Calu3 (cell line): ENCODE measurements around the gene PLAC1. TPM values are rescaled to one million over a fixed set of nuclear protein-coding genes. Genes with fewer than 3 reads are reported as not detected.

Experiments
- BruUV-seq: library from RNA; stranded (reverse); fragments of 400-500 nt; replicated peaks from 2 replicates; lab custom pipeline; 2021; lab: Mats Ljungman, UMichigan
- CTCF ChIA-PET: fragments of 300-600 bp; sonication (Branson Sonifier 250); formaldehyde crosslinking; loops from one replicate; lab custom pipeline; 2022; ENCODE audit warnings: antibody characterized with exemption; lab: Charles Lee
- DNase-seq: peaks from one replicate; pipeline ENCODE4 v3.0.0; 2022
- H3K27ac Mint-ChIP-seq: one replicate; pipeline ENCODE4 v1.8.0; 2022; ENCODE audit warnings: mixed read lengths; ENCODE audit not compliant: unreplicated experiment
- H3K27me3 Mint-ChIP-seq: one replicate; pipeline ENCODE4 v1.8.0; 2022; ENCODE audit warnings: mixed read lengths; ENCODE audit not compliant: unreplicated experiment
- H3K36me3 Mint-ChIP-seq: one replicate; pipeline ENCODE4 v1.8.0; 2022; ENCODE audit warnings: mild to moderate bottlenecking, moderate library complexity, mixed read lengths; ENCODE audit not compliant: insufficient read depth, unreplicated experiment
- H3K4me1 Mint-ChIP-seq: one replicate; pipeline ENCODE4 v1.8.0; 2022; ENCODE audit warnings: mild to moderate bottlenecking, low read depth, mixed read lengths; ENCODE audit not compliant: unreplicated experiment
- H3K4me3 Mint-ChIP-seq: one replicate; pipeline ENCODE4 v1.8.0; 2022; ENCODE audit warnings: mild to moderate bottlenecking, low read depth, moderate library complexity, mixed read lengths; ENCODE audit not compliant: unreplicated experiment
- H3K9me3 Mint-ChIP-seq: one replicate; pipeline ENCODE4 v1.8.0; 2022; ENCODE audit warnings: low read depth, mixed read lengths; ENCODE audit not compliant: unreplicated experiment
- CTCF ChIP-seq: fragments of 200-600 bp; IDR thresholded peaks from one replicate; pipeline ENCODE4 v1.8.0; 2022; ENCODE audit warnings: antibody characterized with exemption; ENCODE audit not compliant: unreplicated experiment
- intact Hi-C: fragments of 100-400 bp; cut with micrococcal nuclease; formaldehyde crosslinking; loops from one replicate; pipeline ENCODE4 v1.10.0; 2022; ENCODE audit not compliant: unreplicated experiment
- total RNA-seq: library from RNA; stranded (reverse); gene quantifications from 2 replicates; pipeline ENCODE4 v1.2.3, GENCODE V29; 2022

The PLAC1 gene
- total RNA-seq, 1 experiment from 2014 or later = not detected

GRCh38 chrX:134658760-134659023 lies 421 bp upstream of the PLAC1 start:
- Mint-ChIP-seq H3K9me3 (no peaks in the 10 kb centered on the region), H3K36me3 (no peaks in the 10 kb centered on the region), H3K4me1 (no peaks in the 10 kb centered on the region), H3K4me3 (no peak overlapping the region), H3K27me3 (no peaks in the 10 kb centered on the region), H3K27ac (no peak overlapping the region)
- no TSS peak for BruUV-seq
- DNase-seq = no peak
- CTCF ChIA-PET = interaction anchor here (0.6 kb wide), 1 partner anchor 11 kb away, joined by 5 read pairs; no protein-coding TSS in a partner anchor
- intact Hi-C loops = no loop called here
- TF ChIP-seq CTCF = no peak

- no peak for DNase-seq
- Mint-ChIP-seq H3K36me3 (no peaks in the 10 kb centered on the region), H3K4me3 (no peak overlapping the region), H3K27ac (no peak overlapping the region), H3K9me3 (no peaks in the 10 kb centered on the region), H3K4me1 (no peaks in the 10 kb centered on the region), H3K27me3 (no peaks in the 10 kb centered on the region)
- CTCF ChIA-PET = no interaction called here
- intact Hi-C loops = no loop called here
- BruUV-seq = no TSS peak
- no peak for TF ChIP-seq CTCF
Observed at GRCh38 chrX:134654398-134655012, 3.8 kb downstream of the PLAC1 start.

GRCh38 chrX:134653835-134654234 lies 4.4 kb downstream of the PLAC1 start:
- no peaks in the 10 kb centered on the region for H3K9me3 Mint-ChIP-seq
- CTCF ChIA-PET = no interaction called here

GRCh38 chrX:134650701-134651100 lies 7.6 kb downstream of the PLAC1 start:
- DNase-seq = no peak
- H3K4me3 Mint-ChIP-seq = no peak overlapping the region
- CTCF ChIA-PET = no interaction called here
- no peaks in the 10 kb centered on the region for H3K9me3 Mint-ChIP-seq
- intact Hi-C loops = no loop called here
- H3K27ac Mint-ChIP-seq = no peak overlapping the region
- TF ChIP-seq CTCF = no peak
- no TSS peak for BruUV-seq
- H3K27me3 Mint-ChIP-seq = peaks cover 14% of the 10 kb centered on the region
- H3K4me1 Mint-ChIP-seq = no peaks in the 10 kb centered on the region
- H3K36me3 Mint-ChIP-seq = no peaks in the 10 kb centered on the region

More at GRCh38 chrX:134653835-134654234, 4.4 kb downstream of the PLAC1 start:
- intact Hi-C loops = no loop called here
- H3K36me3 Mint-ChIP-seq = no peaks in the 10 kb centered on the region
- no TSS peak for BruUV-seq
- no peak for DNase-seq
- TF ChIP-seq CTCF = no peak
- no peaks in the 10 kb centered on the region for H3K27me3 Mint-ChIP-seq
- no peaks in the 10 kb centered on the region for H3K4me1 Mint-ChIP-seq
- H3K4me3 Mint-ChIP-seq = no peak overlapping the region
- no peak overlapping the region for H3K27ac Mint-ChIP-seq
